H1 (cell line): ENCODE measurements around the gene ARHGEF16. TPM values are rescaled to one million over a fixed set of nuclear protein-coding genes. Genes with fewer than 3 reads are reported as not detected.

ENCODE experiments used
- CTCF ChIA-PET: fragments of 300-600 bp; sonication (Branson Sonifier 250); formaldehyde crosslinking; loops from one replicate; lab custom pipeline; 2021; ENCODE audit not compliant: partially characterized antibody; lab: Charles Lee
- POLR2A ChIA-PET: fragments of 300-600 bp; sonication (Branson Sonifier 250); formaldehyde crosslinking; loops from one replicate; lab custom pipeline; 2021; ENCODE audit warnings: inconsistent platforms; ENCODE audit not compliant: partially characterized antibody; lab: Charles Lee
- DNase-seq, 2 experiments: peaks; one replicate each; pipeline versions ENCODE4 v3.0.0 to v3.0.0-alpha.2; 2010 to 2022; ENCODE audit warnings: low spot score in 2 of 2, low read depth in 1 of 2, mixed read lengths in 1 of 2
- FAIRE-seq: peaks from 2 replicates; lab custom pipeline; 2011; peaks lifted over from hg19 to GRCh38; lab: Jason Lieb, UNC
- H2AFZ ChIP-seq: 2 replicates; pipeline ENCODE4 v1.8.1; 2012; ENCODE audit warnings: low read length, inconsistent platforms
- H2AK5ac ChIP-seq: 2 replicates; pipeline ENCODE4 v1.6.1; 2013; ENCODE audit warnings: low read depth, low read length
- H2BK120ac ChIP-seq: replicated peaks from 2 replicates; pipeline ENCODE3; 2013; ENCODE audit warnings: low read depth, low read length, inconsistent platforms
- H2BK12ac ChIP-seq: 2 replicates; pipeline ENCODE4 v1.6.1; 2013; ENCODE audit warnings: low read depth, low read length
- H2BK15ac ChIP-seq: 2 replicates; pipeline ENCODE4 v1.6.1; 2013; ENCODE audit warnings: low read length
- H2BK20ac ChIP-seq: 2 replicates; pipeline ENCODE4 v1.6.1; 2013; ENCODE audit warnings: low read length
- H2BK5ac ChIP-seq: 2 replicates; pipeline ENCODE4 v1.6.1; 2013; ENCODE audit warnings: low read depth, low read length
- H3K14ac ChIP-seq: 2 replicates; pipeline ENCODE4 v1.6.1; 2013; ENCODE audit warnings: inconsistent platforms; ENCODE audit not compliant: insufficient read length
- H3K18ac ChIP-seq: 2 replicates; pipeline ENCODE4 v1.6.1; 2013; ENCODE audit warnings: low read length; ENCODE audit errors: extremely low read depth
- H3K23ac ChIP-seq: 2 replicates; pipeline ENCODE4 v1.6.1; 2013; ENCODE audit warnings: inconsistent platforms; ENCODE audit not compliant: insufficient read length
- H3K23me2 ChIP-seq: 2 replicates; pipeline ENCODE4 v1.6.1; 2013; ENCODE audit warnings: low read depth, low read length
- H3K27ac ChIP-seq: 2 replicates; pipeline ENCODE4 v1.6.1; 2011; ENCODE audit warnings: low read depth, low read length, inconsistent platforms
- H3K27me3 ChIP-seq, 4 experiments: replicated peaks in 1 of 4; 1 replicate in 1 of 4; 2 replicates in 3 of 4; pipeline versions ENCODE4 v1.6.1 to v1.8.1; 2011 to 2013; ENCODE audit warnings: low read length in 3 of 4, mild to moderate bottlenecking in 3 of 4, inconsistent platforms in 2 of 4, mixed read lengths in 2 of 4, moderate library complexity in 1 of 4; ENCODE audit not compliant: control insufficient read depth in 3 of 4, insufficient read depth in 3 of 4; ENCODE audit errors: extremely low read depth in 1 of 4
- H3K36me3 ChIP-seq, 4 experiments: 2 replicates each; pipeline versions ENCODE4 v1.6.1 to v1.8.1; 2011 to 2013; ENCODE audit warnings: mild to moderate bottlenecking in 4 of 4, low read length in 3 of 4, moderate library complexity in 2 of 4, control low read depth in 1 of 4, inconsistent platforms in 1 of 4; ENCODE audit not compliant: insufficient read depth in 4 of 4, control insufficient read depth in 2 of 4
- H3K4ac ChIP-seq: replicated peaks from 2 replicates; pipeline ENCODE3; 2013; ENCODE audit warnings: low read length, low read depth, mixed read lengths, inconsistent platforms; ENCODE audit not compliant: insufficient read length
- H3K4me1 ChIP-seq, 4 experiments: replicated peaks in 1 of 4; 1 replicate in 1 of 4; 2 replicates in 3 of 4; pipeline versions ENCODE4 v1.6.1 to v1.8.1; 2011 to 2013; ENCODE audit warnings: low read length in 3 of 4, inconsistent platforms in 2 of 4, mixed read lengths in 1 of 4; ENCODE audit not compliant: insufficient read depth in 4 of 4, control insufficient read depth in 3 of 4
- H3K4me2 ChIP-seq, 2 experiments: 2 replicates each; pipeline versions ENCODE4 v1.6.1 to v1.8.1; 2011 to 2013; ENCODE audit warnings: low read depth in 2 of 2, low read length in 2 of 2, control low read depth in 1 of 2, inconsistent platforms in 1 of 2, mild to moderate bottlenecking in 1 of 2; ENCODE audit not compliant: insufficient read depth in 1 of 2
- H3K4me3 ChIP-seq, 4 experiments: fragments of 200-600, 300-600 bp in 1 of 4; sonication (generic), shearing (Covaris generic), sonication (Bioruptor Twin) in 1 of 4; 2 replicates each; pipeline versions ENCODE4 v1.5.1 to v1.8.1; 2011 to 2016; ENCODE audit warnings: low read length in 4 of 4, low read depth in 3 of 4, control low read depth in 2 of 4, inconsistent platforms in 2 of 4, mild to moderate bottlenecking in 2 of 4, mixed read lengths in 1 of 4, moderate library complexity in 1 of 4; ENCODE audit not compliant: insufficient read depth in 2 of 4; ENCODE audit errors: extremely low read depth in 1 of 4
- H3K56ac ChIP-seq: replicated peaks from 2 replicates; pipeline ENCODE3; 2013; ENCODE audit warnings: low read depth, mild to moderate bottlenecking, mixed read lengths, low read length, inconsistent platforms; ENCODE audit not compliant: insufficient read length
- H3K79me1 ChIP-seq: 2 replicates; pipeline ENCODE4 v1.6.1; 2013; ENCODE audit warnings: low read depth, low read length, control low read depth
- H3K79me2 ChIP-seq, 2 experiments: 2 replicates each; pipeline versions ENCODE4 v1.6.1 to v1.8.1; 2012 to 2013; ENCODE audit warnings: low read length in 2 of 2, mild to moderate bottlenecking in 2 of 2, inconsistent platforms in 1 of 2; ENCODE audit not compliant: insufficient read depth in 2 of 2, control insufficient read depth in 1 of 2
- H3K9ac ChIP-seq, 4 experiments: replicated peaks in 1 of 4; 1 replicate in 1 of 4; 2 replicates in 3 of 4; pipeline versions ENCODE4 v1.6.1 to v1.8.1; 2011 to 2013; ENCODE audit warnings: low read depth in 3 of 4, low read length in 3 of 4, control low read depth in 2 of 4, mild to moderate bottlenecking in 2 of 4, moderate library complexity in 2 of 4, inconsistent platforms in 1 of 4; ENCODE audit errors: extremely low read depth in 1 of 4
- H3K9me3 ChIP-seq, 2 experiments: 2 replicates each; pipeline versions ENCODE4 v1.6.1 to v1.8.1; 2012 to 2013; ENCODE audit warnings: mild to moderate bottlenecking in 2 of 2, moderate library complexity in 2 of 2, control low read depth in 1 of 2, inconsistent platforms in 1 of 2, low read depth in 1 of 2, low read length in 1 of 2, mixed read lengths in 1 of 2; ENCODE audit not compliant: insufficient read depth in 2 of 2
- H4K20me1 ChIP-seq, 2 experiments: replicated peaks in 1 of 2; 2 replicates each; pipeline versions ENCODE3 to v1.8.1; 2011 to 2013; ENCODE audit warnings: inconsistent platforms in 2 of 2, low read length in 2 of 2, mild to moderate bottlenecking in 1 of 2; ENCODE audit not compliant: insufficient read depth in 2 of 2, control insufficient read depth in 1 of 2
- H4K5ac ChIP-seq: 2 replicates; pipeline ENCODE4 v1.6.1; 2013; ENCODE audit warnings: low read length, low read depth, mixed read lengths, inconsistent platforms; ENCODE audit not compliant: insufficient read length
- H4K8ac ChIP-seq: 2 replicates; pipeline ENCODE4 v1.8.0; 2013; ENCODE audit warnings: mild to moderate bottlenecking, moderate library complexity, low read length, inconsistent platforms; ENCODE audit not compliant: insufficient read depth; ENCODE audit errors: extremely low read depth
- H4K91ac ChIP-seq: replicated peaks from 2 replicates; pipeline ENCODE3; 2013; ENCODE audit warnings: low read length, mixed read lengths, inconsistent platforms; ENCODE audit not compliant: insufficient read length
- BACH1 ChIP-seq: IDR thresholded peaks from 2 replicates; pipeline ENCODE4 v1.6.1; 2012; ENCODE audit warnings: low read length, improper control_type of control experiment
- BRCA1 ChIP-seq: IDR thresholded peaks from 2 replicates; pipeline ENCODE4 v1.6.1; 2012; ENCODE audit warnings: low read depth, low read length, improper control_type of control experiment
- CBX8 ChIP-seq: fragments of 300-800, 300-1000 bp; sonication (generic); IDR thresholded peaks from 2 replicates; pipeline ENCODE4 v1.7.1; 2016; ENCODE audit warnings: low read depth, low read length, borderline replicate concordance
- GABPA ChIP-seq: IDR thresholded peaks from 2 replicates; pipeline ENCODE4 v1.6.1; 2011; ENCODE audit warnings: mild to moderate bottlenecking, low read length, moderate library complexity, borderline replicate concordance; ENCODE audit not compliant: insufficient read depth
- JUND ChIP-seq: IDR thresholded peaks from 2 replicates; pipeline ENCODE4 v1.6.1; 2011; ENCODE audit warnings: mild to moderate bottlenecking, improper control_type of control experiment, low read length
- NRF1 ChIP-seq: IDR thresholded peaks from 2 replicates; pipeline ENCODE4 v1.6.1; 2011; ENCODE audit warnings: mild to moderate bottlenecking, low read depth, low read length, improper control_type of control experiment
- RXRA ChIP-seq: IDR thresholded peaks from 2 replicates; pipeline ENCODE4 v1.6.1; 2011; ENCODE audit warnings: low read depth, mild to moderate bottlenecking, low read length, moderate library complexity; ENCODE audit not compliant: insufficient read depth
- SAP30 ChIP-seq: fragments of 300-600 bp; sonication (generic); IDR thresholded peaks from 2 replicates; pipeline ENCODE4 v1.7.1; 2012; ENCODE audit warnings: low read length, moderate library complexity, mild to moderate bottlenecking, inconsistent platforms; ENCODE audit not compliant: insufficient read depth, insufficient replicate concordance
- SP4 ChIP-seq: IDR thresholded peaks from 2 replicates; pipeline ENCODE4 v1.6.1; 2012; ENCODE audit warnings: low read length, inconsistent platforms
- WGBS, 2 experiments: shearing (Covaris generic) in 1 of 2; methylation state at CpG; one replicate each; pipeline versions ENCODE4 v1.1.6 to v1.1.7; 2013 to 2015; ENCODE audit warnings: low lambda C conversion rate in 2 of 2, mixed read lengths in 2 of 2, inconsistent platforms in 1 of 2, low coverage in 1 of 2, missing lambda C conversion rate in 1 of 2; ENCODE audit not compliant: insufficient replicate concordance in 2 of 2, insufficient coverage in 1 of 2, insufficient read length in 1 of 2; ENCODE audit errors: extremely low coverage in 1 of 2, missing lambda C conversion rate in 1 of 2; 5-methylcytosine and 5-hydroxymethylcytosine counted together
- polyA plus RNA-seq, 7 experiments: library from polyadenylated mRNA; depleted of rRNA in 3 of 7; stranded (reverse) in 5 of 7; unstranded in 2 of 7; fragments of >200 nt in 5 of 7; fragments of 200-250 nt in 2 of 7; gene quantifications; 1 replicate in 5 of 7; 2 replicates in 1 of 7; 4 replicates in 1 of 7; pipeline versions ENCODE4 v1.2.1 to v1.2.3, GENCODE V29; 2011 to 2013; ENCODE audit warnings: missing spikeins in 2 of 7, mixed read lengths in 2 of 7
- total RNA-seq: library from RNA; stranded (reverse); fragmentation: NEBNext Ultra II Directional; extraction: Animal tissue kit (Norgen Biotek cat#: 25700); gene quantifications from 2 replicates; pipeline ENCODE4 v1.2.1, GENCODE V29; 2021
- TF ChIP-seq, protein P1 (sequence below), 3 experiments: IDR thresholded peaks; 1 replicate in 2 of 3; 2 replicates in 1 of 3; pipeline versions ENCODE4 v1.5.1 to v1.6.1; 2011; ENCODE audit warnings: low read length in 3 of 3, mild to moderate bottlenecking in 3 of 3, inconsistent platforms in 2 of 3, low read depth in 1 of 3, moderate library complexity in 1 of 3; ENCODE audit not compliant: insufficient read depth in 1 of 3; ENCODE audit errors: control extremely low read depth in 1 of 3
- TF ChIP-seq, protein P2 (sequence below): IDR thresholded peaks from 2 replicates; pipeline ENCODE4 v1.6.1; 2012; ENCODE audit warnings: inconsistent platforms

Gene ARHGEF16
- total and polyA plus RNA-seq, 2 of the 8 experiments (the other 6 are each of a cell fraction or from before 2014, with no cell fraction given) = 18.3 to 20.7 TPM

DNA sequence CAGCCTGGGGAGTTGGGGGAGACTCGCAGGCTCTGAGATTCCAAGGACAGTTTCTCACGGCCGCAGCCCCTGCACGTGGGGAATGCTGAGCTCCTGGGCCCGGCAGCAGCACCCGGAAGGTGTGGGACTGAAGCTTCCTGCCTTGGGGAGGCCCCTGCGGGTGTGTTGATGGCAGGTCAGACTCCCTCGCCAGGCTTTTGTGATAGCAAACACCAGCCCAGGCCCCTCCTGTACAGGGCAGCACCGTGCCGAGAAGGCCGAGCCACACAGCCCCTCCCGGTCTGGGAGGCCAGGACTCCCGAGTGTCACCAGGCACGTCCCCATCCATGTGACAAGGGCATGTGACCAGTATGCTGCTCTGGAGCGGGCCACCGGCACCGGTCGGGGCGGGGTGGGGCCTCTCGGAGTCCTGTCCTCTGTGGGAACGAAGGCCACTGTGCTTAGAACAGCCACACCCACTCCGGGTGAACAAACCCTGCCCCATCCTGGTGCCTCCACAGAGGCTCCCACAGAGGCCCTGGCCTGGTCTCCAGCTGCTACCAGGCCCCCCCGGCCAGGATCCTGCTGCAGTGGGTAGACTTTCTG lies 31.1 kb upstream of the ARHGEF16 start:
- Histone ChIP-seq H3K4ac (no peak overlapping the region), H3K27ac (no peak overlapping the region), H3K4me2 (no peak overlapping the region), H3K9ac (no peak overlapping the region), H2BK15ac (no peak overlapping the region), H3K79me2 (no peaks in the 10 kb centered on the region), H4K20me1 (peaks cover 0 to 6% of the 10 kb centered on the region in 2 experiments), H3K56ac (no peak overlapping the region), H3K18ac (no peak overlapping the region), H2BK20ac (no peak overlapping the region), H3K9me3 (peaks cover 0 to under 1% of the 10 kb centered on the region in 2 experiments; a peak in 1 of 4 replicates), H3K79me1 (no peaks in the 10 kb centered on the region), H2AK5ac (no peak overlapping the region), H4K5ac (no peak overlapping the region), H3K27me3 (no peaks in the 10 kb centered on the region), H3K4me3 (no peak overlapping the region), H3K36me3 (no peaks in the 10 kb centered on the region), H2BK5ac (no peak overlapping the region), H3K4me1 (peaks cover 0 to 2% (median 0%) of the 10 kb centered on the region in 4 experiments; a peak in 1 of 7 replicates), H3K14ac (no peak overlapping the region), H2BK120ac (no peak overlapping the region), H3K23ac (no peak overlapping the region), H4K8ac (no peak overlapping the region), H2AFZ (no peak overlapping the region), H4K91ac (no peak overlapping the region), H2BK12ac (no peak overlapping the region), H3K23me2 (no peaks in the 10 kb centered on the region)
- DNase-seq = no peak
- FAIRE-seq = no peak
- WGBS, 2 experiments = 86% methylated on average over 21 of the region's 23 CpGs; no CpG with 5 or more reads in 1 of the 2 experiments
- CTCF ChIA-PET = interaction anchor here (0.6 to 3.0 kb wide), 22 partner anchors 9 to 1008 kb away, joined by 3 to 14 read pairs (median 4); no protein-coding TSS in a partner anchor
- POLR2A ChIA-PET = no interaction called here
- TF ChIP-seq SP4 (no peak), BACH1 (no peak), JUND (no peak), CBX8 (no peak), RXRA (no peak), SAP30 (no peak), NRF1 (no peak), BRCA1 (no peak), GABPA (no peak)
- TF ChIP-seq, protein P1, sequence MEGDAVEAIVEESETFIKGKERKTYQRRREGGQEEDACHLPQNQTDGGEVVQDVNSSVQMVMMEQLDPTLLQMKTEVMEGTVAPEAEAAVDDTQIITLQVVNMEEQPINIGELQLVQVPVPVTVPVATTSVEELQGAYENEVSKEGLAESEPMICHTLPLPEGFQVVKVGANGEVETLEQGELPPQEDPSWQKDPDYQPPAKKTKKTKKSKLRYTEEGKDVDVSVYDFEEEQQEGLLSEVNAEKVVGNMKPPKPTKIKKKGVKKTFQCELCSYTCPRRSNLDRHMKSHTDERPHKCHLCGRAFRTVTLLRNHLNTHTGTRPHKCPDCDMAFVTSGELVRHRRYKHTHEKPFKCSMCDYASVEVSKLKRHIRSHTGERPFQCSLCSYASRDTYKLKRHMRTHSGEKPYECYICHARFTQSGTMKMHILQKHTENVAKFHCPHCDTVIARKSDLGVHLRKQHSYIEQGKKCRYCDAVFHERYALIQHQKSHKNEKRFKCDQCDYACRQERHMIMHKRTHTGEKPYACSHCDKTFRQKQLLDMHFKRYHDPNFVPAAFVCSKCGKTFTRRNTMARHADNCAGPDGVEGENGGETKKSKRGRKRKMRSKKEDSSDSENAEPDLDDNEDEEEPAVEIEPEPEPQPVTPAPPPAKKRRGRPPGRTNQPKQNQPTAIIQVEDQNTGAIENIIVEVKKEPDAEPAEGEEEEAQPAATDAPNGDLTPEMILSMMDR (IDR thresholded peaks at IDR 0.05; ENCODE audit: control extremely low read depth in 1 of 3, insufficient read depth in 1 of 3, low read depth in 1 of 3, low read length in 3 of 3) = no peak
- TF ChIP-seq, protein P2, sequence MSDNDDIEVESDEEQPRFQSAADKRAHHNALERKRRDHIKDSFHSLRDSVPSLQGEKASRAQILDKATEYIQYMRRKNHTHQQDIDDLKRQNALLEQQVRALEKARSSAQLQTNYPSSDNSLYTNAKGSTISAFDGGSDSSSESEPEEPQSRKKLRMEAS = no peak
